H9 (cell line): ENCODE measurements around the gene KANSL3. TPM values are rescaled to one million over a fixed set of nuclear protein-coding genes. Genes with fewer than 3 reads are reported as not detected.

ENCODE experiments used
- DNase-seq: peaks from one replicate; pipeline ENCODE4 v3.0.0-alpha.2; 2017
- H2AFZ ChIP-seq: one replicate; pipeline ENCODE4 v1.6.1; 2013; ENCODE audit warnings: mild to moderate bottlenecking, low read length, control low read depth, moderate library complexity
- H2AK5ac ChIP-seq: 2 replicates; pipeline ENCODE4 v1.6.1; 2013; ENCODE audit warnings: low read length, control low read depth, mixed read lengths; ENCODE audit not compliant: insufficient read length
- H2BK120ac ChIP-seq: one replicate; pipeline ENCODE4 v1.6.1; 2013; ENCODE audit warnings: low read depth, mild to moderate bottlenecking, low read length, control low read depth, inconsistent platforms; ENCODE audit not compliant: poor library complexity, severe bottlenecking
- H2BK12ac ChIP-seq: 2 replicates; pipeline ENCODE4 v1.6.1; 2013; ENCODE audit warnings: low read length, control low read depth, mixed read lengths, low read depth; ENCODE audit not compliant: insufficient read length
- H2BK15ac ChIP-seq: 2 replicates; pipeline ENCODE4 v1.6.1; 2013; ENCODE audit warnings: low read depth, low read length, control low read depth
- H2BK20ac ChIP-seq: one replicate; pipeline ENCODE4 v1.6.1; 2013; ENCODE audit warnings: low read depth, mild to moderate bottlenecking, low read length, control low read depth, inconsistent platforms; ENCODE audit not compliant: poor library complexity, severe bottlenecking
- H2BK5ac ChIP-seq: 2 replicates; pipeline ENCODE4 v1.6.1; 2013; ENCODE audit warnings: low read length, control low read depth, mixed read lengths; ENCODE audit not compliant: insufficient read length
- H3K14ac ChIP-seq: 2 replicates; pipeline ENCODE4 v1.6.1; 2013; ENCODE audit warnings: low read length, control low read depth; ENCODE audit not compliant: insufficient read depth
- H3K18ac ChIP-seq: 2 replicates; pipeline ENCODE4 v1.6.1; 2013; ENCODE audit warnings: low read depth, mild to moderate bottlenecking, mixed read lengths, low read length, control low read depth; ENCODE audit not compliant: insufficient read length
- H3K23ac ChIP-seq: 2 replicates; pipeline ENCODE4 v1.6.1; 2013; ENCODE audit warnings: low read length, control low read depth, mixed read lengths, low read depth; ENCODE audit not compliant: insufficient read length
- H3K23me2 ChIP-seq: 2 replicates; pipeline ENCODE4 v1.6.1; 2013; ENCODE audit warnings: low read depth, mild to moderate bottlenecking, mixed read lengths, low read length, control low read depth; ENCODE audit not compliant: insufficient read length, poor library complexity, severe bottlenecking
- H3K27ac ChIP-seq: 2 replicates; pipeline ENCODE4 v1.5.1; 2013; ENCODE audit warnings: low read length, control low read depth, mixed read lengths, low read depth; ENCODE audit not compliant: insufficient read length
- H3K27me3 ChIP-seq: 2 replicates; pipeline ENCODE4 v1.6.1; 2013; ENCODE audit warnings: low read length, control low read depth, inconsistent platforms; ENCODE audit not compliant: insufficient read depth
- H3K4ac ChIP-seq: 2 replicates; pipeline ENCODE4 v1.6.1; 2013; ENCODE audit warnings: low read depth, mild to moderate bottlenecking, control low read depth, inconsistent platforms, low read length, moderate library complexity
- H3K4me1 ChIP-seq: 2 replicates; pipeline ENCODE4 v1.6.1; 2013; ENCODE audit warnings: low read length, control low read depth, inconsistent platforms; ENCODE audit not compliant: insufficient read depth
- H3K4me2 ChIP-seq: 2 replicates; pipeline ENCODE4 v1.6.1; 2013; ENCODE audit warnings: low read length, control low read depth, mixed read lengths; ENCODE audit not compliant: insufficient read length, insufficient read depth
- H3K56ac ChIP-seq: 2 replicates; pipeline ENCODE4 v1.6.1; 2013; ENCODE audit warnings: low read depth, mild to moderate bottlenecking, mixed read lengths, low read length, control low read depth; ENCODE audit not compliant: insufficient read length
- H3K79me1 ChIP-seq: 2 replicates; pipeline ENCODE4 v1.6.1; 2013; ENCODE audit warnings: low read depth, mild to moderate bottlenecking, moderate library complexity, low read length, control low read depth, inconsistent platforms; ENCODE audit not compliant: insufficient read depth, poor library complexity, severe bottlenecking
- H3K79me2 ChIP-seq: 2 replicates; pipeline ENCODE4 v1.6.1; 2013; ENCODE audit warnings: low read length, control low read depth, inconsistent platforms; ENCODE audit not compliant: insufficient read depth
- H3K9ac ChIP-seq: 2 replicates; pipeline ENCODE4 v1.6.1; 2013; ENCODE audit warnings: low read length, control low read depth, mixed read lengths; ENCODE audit not compliant: insufficient read length; ENCODE audit errors: extremely low read depth
- H3K9me3 ChIP-seq: one replicate; pipeline ENCODE4 v1.6.1; 2013; ENCODE audit warnings: low read depth, low read length, inconsistent platforms; ENCODE audit not compliant: control insufficient read depth
- H3T11ph ChIP-seq: one replicate; pipeline ENCODE4 v1.6.1; 2013; ENCODE audit warnings: mild to moderate bottlenecking, low read length, control low read depth, inconsistent platforms
- H4K20me1 ChIP-seq: one replicate; pipeline ENCODE4 v1.6.1; 2013; ENCODE audit not compliant: control insufficient read depth, insufficient read length, insufficient read depth
- H4K5ac ChIP-seq: 2 replicates; pipeline ENCODE4 v1.6.1; 2013; ENCODE audit warnings: low read depth, mild to moderate bottlenecking, mixed read lengths, low read length, control low read depth; ENCODE audit not compliant: insufficient read length
- H4K8ac ChIP-seq: replicated peaks from 2 replicates; pipeline ENCODE4 v1.6.1; 2013; ENCODE audit warnings: low read length, control low read depth, mixed read lengths, low read depth; ENCODE audit not compliant: insufficient read length
- H4K91ac ChIP-seq: 2 replicates; pipeline ENCODE4 v1.6.1; 2013; ENCODE audit warnings: low read depth, mild to moderate bottlenecking, moderate library complexity, mixed read lengths, low read length, control low read depth; ENCODE audit not compliant: insufficient read length
- H3K27ac Mint-ChIP-seq, 3 experiments: 2 replicates in 2 of 3; 3 replicates in 1 of 3; pipeline ENCODE4 v1.8.0; 2020 to 2021; ENCODE audit warnings: mixed read lengths in 3 of 3, mild to moderate bottlenecking in 1 of 3, moderate library complexity in 1 of 3
- H3K27me3 Mint-ChIP-seq: 2 replicates; pipeline ENCODE4 v1.8.0; 2021; ENCODE audit warnings: low read depth, mild to moderate bottlenecking, moderate library complexity, mixed read lengths
- H3K36me3 Mint-ChIP-seq, 3 experiments: 2 replicates in 2 of 3; 3 replicates in 1 of 3; pipeline ENCODE4 v1.8.0; 2020 to 2021; ENCODE audit warnings: low read depth in 3 of 3, mixed read lengths in 3 of 3; ENCODE audit not compliant: insufficient read depth in 1 of 3
- H3K4me1 Mint-ChIP-seq, 2 experiments: 2 replicates each; pipeline ENCODE4 v1.8.0; 2020; ENCODE audit warnings: mixed read lengths in 2 of 2
- H3K4me3 Mint-ChIP-seq, 2 experiments: 2 replicates in 1 of 2; 3 replicates in 1 of 2; pipeline ENCODE4 v1.8.0; 2020 to 2021; ENCODE audit warnings: mild to moderate bottlenecking in 2 of 2, mixed read lengths in 2 of 2, moderate library complexity in 1 of 2
- H3K9me3 Mint-ChIP-seq, 2 experiments: 2 replicates in 1 of 2; 3 replicates in 1 of 2; pipeline ENCODE4 v1.8.0; 2020; ENCODE audit warnings: mild to moderate bottlenecking in 2 of 2, mixed read lengths in 2 of 2, moderate library complexity in 1 of 2
- WGBS: extraction: QIAGEN DNeasy Blood & Tissue Kit; methylation state at CpG from one replicate; pipeline ENCODE4 v1.1.7; 2013; ENCODE audit warnings: missing lambda C conversion rate, low lambda C conversion rate, mixed read lengths; ENCODE audit not compliant: insufficient read length; ENCODE audit errors: extremely low coverage; 5-methylcytosine and 5-hydroxymethylcytosine counted together
- total RNA-seq: library from RNA; stranded (reverse); gene quantifications from 2 replicates; pipeline ENCODE4 v1.2.1, GENCODE V29; 2021
- TF ChIP-seq, protein P1 (sequence below): fragments of 200-600 bp; sonication (generic); conservative IDR thresholded peaks from 3 replicates; pipeline ENCODE4 v1.8.0; 2021; ENCODE audit warnings: antibody characterized with exemption, mild to moderate bottlenecking

Gene KANSL3
- total RNA-seq, 1 experiment from 2014 or later, result 35.7 TPM

DNA sequence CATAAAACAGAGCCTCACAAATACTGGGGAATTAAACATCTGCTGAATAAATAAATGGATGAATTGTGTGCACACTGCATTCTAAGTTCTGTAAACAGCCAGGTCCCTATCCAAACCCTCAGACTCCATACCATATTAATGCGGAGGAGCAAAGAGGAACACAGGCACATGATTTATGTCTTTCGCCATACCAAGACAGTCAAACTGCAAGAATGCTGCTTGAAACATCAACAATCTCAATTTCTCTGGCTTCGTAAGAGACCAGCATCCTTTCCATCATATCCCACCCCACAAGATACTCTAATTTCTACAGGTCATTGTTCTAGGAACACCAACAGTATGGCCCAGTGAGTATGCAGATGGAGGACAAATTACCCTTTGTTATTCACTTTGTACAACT, 15.0 kb downstream of the KANSL3 start:
- DNase-seq, result no peak
- H2AK5ac ChIP-seq, result no peak overlapping the region
- H3K18ac ChIP-seq, result no peak overlapping the region
- H3K4me2 ChIP-seq, result no peak overlapping the region
- H3T11ph ChIP-seq, result no peak overlapping the region
- H2BK5ac ChIP-seq, result no peak overlapping the region
- no CpG with 5 or more reads among the region's 3 CpGs for WGBS
- H4K8ac ChIP-seq, result no peak overlapping the region
- no peaks in the 10 kb centered on the region for H4K20me1 ChIP-seq
- H2BK20ac ChIP-seq, result no peak overlapping the region
- no peaks in the 10 kb centered on the region for H3K23me2 ChIP-seq
- H3K9me3 ChIP-seq, result no peaks in the 10 kb centered on the region
- no peak overlapping the region for H3K14ac ChIP-seq
- no peak overlapping the region for H2BK120ac ChIP-seq
- TF ChIP-seq, protein P1, sequence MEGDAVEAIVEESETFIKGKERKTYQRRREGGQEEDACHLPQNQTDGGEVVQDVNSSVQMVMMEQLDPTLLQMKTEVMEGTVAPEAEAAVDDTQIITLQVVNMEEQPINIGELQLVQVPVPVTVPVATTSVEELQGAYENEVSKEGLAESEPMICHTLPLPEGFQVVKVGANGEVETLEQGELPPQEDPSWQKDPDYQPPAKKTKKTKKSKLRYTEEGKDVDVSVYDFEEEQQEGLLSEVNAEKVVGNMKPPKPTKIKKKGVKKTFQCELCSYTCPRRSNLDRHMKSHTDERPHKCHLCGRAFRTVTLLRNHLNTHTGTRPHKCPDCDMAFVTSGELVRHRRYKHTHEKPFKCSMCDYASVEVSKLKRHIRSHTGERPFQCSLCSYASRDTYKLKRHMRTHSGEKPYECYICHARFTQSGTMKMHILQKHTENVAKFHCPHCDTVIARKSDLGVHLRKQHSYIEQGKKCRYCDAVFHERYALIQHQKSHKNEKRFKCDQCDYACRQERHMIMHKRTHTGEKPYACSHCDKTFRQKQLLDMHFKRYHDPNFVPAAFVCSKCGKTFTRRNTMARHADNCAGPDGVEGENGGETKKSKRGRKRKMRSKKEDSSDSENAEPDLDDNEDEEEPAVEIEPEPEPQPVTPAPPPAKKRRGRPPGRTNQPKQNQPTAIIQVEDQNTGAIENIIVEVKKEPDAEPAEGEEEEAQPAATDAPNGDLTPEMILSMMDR, result no peak
- no peak overlapping the region for H3K23ac ChIP-seq
- Mint-ChIP-seq H3K27me3 (no peaks in the 10 kb centered on the region; the same call in 1 of the 2 replicates), H3K36me3 (peaks cover 13 to 49% (median 30%) of the 10 kb centered on the region in 3 experiments; a peak in 6 of 7 replicates), H3K27ac (0 out of 7 replicates have a peak overlapping the region, but pooled peaks of 1 of the 3 experiments have one; percentile 68), H3K4me1 (peaks cover 0 to 3% of the 10 kb centered on the region in 2 experiments; a peak in 2 of 4 replicates), H3K4me3 (no peak overlapping the region), H3K9me3 (no peaks in the 10 kb centered on the region)
- H3K56ac ChIP-seq, result no peak overlapping the region
- H3K9ac ChIP-seq, result no peak overlapping the region
- no peak overlapping the region for H2BK12ac ChIP-seq
- no peaks in the 10 kb centered on the region for H3K4me1 ChIP-seq
- H3K79me2 ChIP-seq, result no peaks in the 10 kb centered on the region
- no peak overlapping the region for H3K4ac ChIP-seq
- no peak overlapping the region for H3K27ac ChIP-seq
- no peak overlapping the region for H4K5ac ChIP-seq
- no peaks in the 10 kb centered on the region for H3K27me3 ChIP-seq
- no peak overlapping the region for H4K91ac ChIP-seq
- no peaks in the 10 kb centered on the region for H3K79me1 ChIP-seq
- no peak overlapping the region for H2AFZ ChIP-seq
- H2BK15ac ChIP-seq, result no peak overlapping the region
